Cortex of kidney (tissue), 1 donor: Measurements from ENCODE around the gene FKBP5.
"Not testable (repeated sequence)": the region's sequence is repeated elsewhere in the genome, so short reads cannot be mapped to it uniquely, and the experiment has no call there.

ENCODE experiments used
- DNase-seq: peaks from one replicate; lab custom pipeline; 2025; lab: John Stamatoyannopoulos, UW

FKBP5 gene

DNA sequence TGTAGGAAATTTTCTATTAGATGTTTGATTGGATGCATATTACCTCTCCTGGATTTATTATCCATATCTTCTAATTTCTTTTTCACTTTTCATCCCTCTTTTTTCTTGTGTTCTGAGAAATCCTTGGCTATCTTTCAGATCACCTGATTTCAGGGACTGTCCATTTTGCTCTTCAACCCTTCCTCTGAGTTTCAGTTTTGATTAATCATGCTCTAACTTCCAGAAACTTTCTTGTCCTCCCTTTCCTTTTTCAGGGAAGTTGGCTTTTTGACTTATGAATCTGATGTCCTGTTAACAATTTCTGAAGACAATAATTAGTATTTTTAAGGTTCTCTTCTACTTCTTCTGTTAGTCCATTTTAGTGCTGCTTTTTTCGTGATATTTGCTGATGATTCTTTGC, 79.1 kb downstream of the FKBP5 start:
- DNase-seq, result no peak

- no peak for DNase-seq
These were observed 81.0 kb downstream of the FKBP5 start for GRCh38 chr6:35607517-35608233.

DNA sequence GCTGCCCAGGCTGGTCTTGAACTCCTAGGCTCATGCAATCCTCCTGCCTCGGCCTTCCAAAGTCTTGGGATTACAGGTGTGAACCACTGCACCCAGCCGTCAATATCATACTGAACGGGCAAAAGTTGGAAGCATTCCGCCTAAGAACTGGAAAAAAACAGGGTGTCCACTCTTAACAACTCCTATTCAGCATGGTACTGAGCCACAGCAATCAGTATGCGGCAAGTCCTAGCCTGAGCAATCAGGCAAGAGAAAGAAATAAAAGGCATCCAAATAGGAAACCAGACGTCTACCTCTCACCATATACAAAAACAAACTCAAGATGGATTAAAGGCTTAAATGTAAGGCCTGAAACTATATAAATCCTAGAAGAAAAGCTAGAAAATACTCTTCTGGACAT, 83.1 kb downstream of the FKBP5 start:
- no peak for DNase-seq

- DNase-seq, result no peak
These were observed 85.2 kb downstream of the FKBP5 start for GRCh38 chr6:35603326-35604202.

DNA sequence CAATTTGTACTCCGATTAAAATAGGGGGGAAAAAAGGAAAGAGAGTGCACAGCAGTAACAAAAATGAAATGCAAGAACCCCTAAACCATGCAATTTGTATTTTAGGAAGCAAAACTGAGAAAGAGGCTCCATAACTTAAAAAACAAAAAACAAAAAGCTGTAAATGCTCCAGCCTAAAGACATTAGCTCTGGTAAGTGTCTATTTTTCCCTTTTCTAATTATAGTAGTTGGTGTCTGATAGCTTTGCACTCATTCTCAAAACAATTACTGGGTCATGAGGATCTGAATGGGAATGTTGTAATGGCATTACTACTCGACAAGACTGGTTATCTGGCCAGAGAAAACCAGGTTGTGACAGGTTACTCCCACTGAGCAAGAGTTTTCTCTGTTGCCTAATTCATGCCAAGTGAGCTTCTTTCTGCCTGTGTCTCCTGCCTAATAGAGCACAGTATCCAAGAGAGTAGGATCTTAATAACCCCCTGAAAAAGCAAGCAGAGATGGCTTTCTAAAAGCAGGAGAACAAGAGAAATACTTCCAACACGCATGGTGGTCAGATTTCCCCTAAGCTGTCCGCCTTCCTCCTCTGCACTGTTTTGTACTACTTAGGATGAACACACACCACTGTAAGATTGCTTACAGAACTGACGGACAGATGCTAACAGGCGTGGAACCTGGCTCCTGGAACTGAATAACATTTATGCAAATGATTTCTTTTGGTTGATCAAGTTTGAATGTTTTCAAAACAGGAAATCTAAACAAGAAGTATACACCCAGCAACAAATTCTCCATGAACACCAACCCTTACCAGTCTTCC, 86.4 kb downstream of the FKBP5 start:
- no peak for DNase-seq

DNA sequence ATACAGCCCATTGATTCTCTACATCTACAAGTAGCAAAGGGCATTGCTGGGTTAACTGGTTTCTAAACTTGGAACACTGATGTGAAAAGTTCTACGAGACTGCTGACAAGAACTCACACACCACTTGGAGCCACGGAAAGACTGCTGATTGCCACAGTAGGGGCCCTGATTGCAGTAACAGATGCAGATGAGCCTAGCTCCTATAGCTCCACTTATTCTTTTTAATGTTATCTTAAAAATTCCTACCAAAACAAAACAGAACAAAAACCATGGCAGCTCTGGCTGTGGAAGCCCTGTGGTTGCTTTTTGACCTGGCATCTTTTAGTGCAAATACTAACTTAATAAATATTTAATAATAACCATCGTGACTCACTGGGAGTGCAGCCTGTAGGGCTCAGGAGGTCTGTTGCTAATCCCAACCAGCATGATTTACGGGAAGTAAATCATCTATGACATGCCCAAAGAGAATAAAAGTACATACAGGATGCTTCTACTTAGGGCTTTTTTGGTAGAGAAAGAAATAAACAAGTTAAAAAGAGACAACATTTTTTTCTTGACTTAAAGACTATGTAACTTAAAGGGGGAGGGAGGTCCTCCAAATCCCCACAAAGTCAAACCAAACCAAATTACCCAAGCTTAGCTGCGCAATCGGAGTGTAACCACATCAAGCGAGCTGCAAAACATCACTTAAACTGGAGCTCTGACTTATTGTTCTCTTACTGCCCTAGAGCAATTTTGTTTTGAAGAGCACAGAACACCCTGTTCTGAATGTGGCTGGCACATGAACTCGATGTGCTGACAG, 87.2 kb downstream of the FKBP5 start:
- no peak for DNase-seq

- DNase-seq, result no peak
These were observed 88.0 kb downstream of the FKBP5 start for GRCh38 chr6:35600659-35601125.

GRCh38 chr6:35599761-35600658, 88.7 kb downstream of the FKBP5 start:
- no peak for DNase-seq

GRCh38 chr6:35598621-35599020, 90.1 kb downstream of the FKBP5 start:
- DNase-seq, result not testable (repeated sequence)

GRCh38 chr6:35596448-35597442, 92.0 kb downstream of the FKBP5 start:
- DNase-seq, result no peak

DNA sequence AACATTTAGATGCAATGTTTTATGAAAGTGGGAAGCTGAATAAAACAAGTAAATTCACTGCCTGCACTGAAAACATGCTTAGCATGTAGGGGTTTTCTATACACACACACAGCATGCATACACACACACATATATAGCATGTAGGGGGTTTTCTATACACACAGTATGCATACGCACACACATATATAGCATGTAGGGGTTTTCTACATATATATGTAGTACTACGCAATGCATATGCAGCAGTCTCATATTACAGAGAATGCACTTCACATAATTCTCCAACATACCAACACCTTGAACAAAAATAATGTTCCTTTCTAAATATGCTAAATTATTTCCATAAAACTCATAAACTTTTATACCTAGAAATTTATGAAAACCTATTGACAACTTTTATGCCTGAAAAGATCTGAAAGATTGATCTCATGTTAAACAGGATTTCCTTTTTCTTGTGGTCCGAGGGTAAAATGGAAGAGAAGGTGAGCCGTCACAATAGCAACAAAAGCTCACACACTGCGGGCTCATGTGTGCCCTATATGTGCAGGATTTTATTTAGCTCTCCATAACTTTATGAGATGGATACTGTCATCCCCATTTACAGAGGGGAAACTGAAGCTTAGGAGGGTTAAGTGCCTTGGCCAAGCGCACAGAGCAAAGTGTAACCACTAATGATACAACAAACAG, 94.1 kb downstream of the FKBP5 start:
- DNase-seq, result no peak

DNA sequence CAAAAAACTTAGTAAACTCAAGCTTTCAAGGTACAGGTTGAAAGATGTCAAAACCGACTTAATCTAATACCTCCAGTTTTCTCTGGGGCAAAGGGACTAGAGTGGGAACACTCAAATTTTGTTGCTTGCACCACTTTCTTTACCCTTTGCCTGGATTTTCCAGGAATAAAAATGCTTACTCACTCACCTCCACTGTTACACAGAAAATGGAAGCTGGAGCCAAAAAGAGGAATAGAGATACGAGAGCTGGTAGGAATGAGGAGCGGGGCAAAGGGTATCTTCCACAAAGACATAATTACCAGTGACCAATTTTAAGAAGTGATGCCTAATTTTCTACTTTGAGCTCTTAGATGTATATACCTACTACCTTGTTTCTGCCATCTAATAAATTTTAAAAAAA, 96.5 kb downstream of the FKBP5 start:
- DNase-seq, result no peak

DNA sequence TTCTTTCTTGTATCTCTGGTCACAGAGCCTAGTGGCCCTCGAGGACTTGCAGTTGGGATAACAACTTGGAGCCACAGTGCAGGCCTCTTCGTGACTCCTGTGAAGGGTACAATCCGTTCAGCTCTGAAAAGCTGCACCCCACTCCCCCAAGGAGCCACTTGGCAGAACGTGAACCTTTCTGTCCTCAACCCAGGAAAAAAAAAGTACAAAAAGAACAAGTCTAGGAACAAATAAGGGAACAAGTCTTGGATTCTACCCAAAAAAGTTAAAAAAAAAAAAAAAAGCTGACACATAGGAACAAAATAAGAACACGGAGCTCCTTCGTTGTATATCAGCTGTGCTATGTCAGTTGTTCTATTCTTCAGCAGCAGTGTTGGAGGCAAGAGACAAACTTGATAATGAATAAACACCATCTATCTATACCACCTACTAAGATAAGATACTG, 98.1 kb downstream of the FKBP5 start:
- no peak for DNase-seq

GRCh38 chr6:35589904-35590303, 98.8 kb downstream of the FKBP5 start:
- no peak for DNase-seq

DNA sequence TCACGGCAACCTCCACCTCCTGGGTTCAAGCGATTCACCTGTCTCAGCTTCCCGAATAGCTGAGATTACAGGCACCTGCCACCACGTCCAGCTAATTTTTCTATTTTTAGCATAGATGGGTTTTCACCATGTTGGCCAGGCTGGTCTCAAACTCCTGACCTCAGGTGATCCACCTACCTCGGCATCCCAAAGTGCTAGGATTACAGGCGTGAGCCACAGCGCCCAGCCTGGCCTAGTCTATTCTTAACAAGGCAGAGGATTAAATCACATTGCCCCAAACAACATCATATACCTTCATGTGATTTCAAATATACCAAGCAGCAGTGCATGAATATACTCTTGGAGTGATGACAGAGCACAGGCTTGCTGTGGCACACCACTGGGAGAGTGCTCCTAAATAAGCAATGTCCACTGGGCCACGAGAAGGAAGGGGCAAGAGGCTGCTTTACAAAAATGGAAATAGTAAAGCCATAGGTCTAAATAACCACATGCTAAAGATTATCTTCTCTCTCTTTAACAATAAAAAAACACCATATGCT, 99.4 kb downstream of the FKBP5 start:
- no peak for DNase-seq

DNA sequence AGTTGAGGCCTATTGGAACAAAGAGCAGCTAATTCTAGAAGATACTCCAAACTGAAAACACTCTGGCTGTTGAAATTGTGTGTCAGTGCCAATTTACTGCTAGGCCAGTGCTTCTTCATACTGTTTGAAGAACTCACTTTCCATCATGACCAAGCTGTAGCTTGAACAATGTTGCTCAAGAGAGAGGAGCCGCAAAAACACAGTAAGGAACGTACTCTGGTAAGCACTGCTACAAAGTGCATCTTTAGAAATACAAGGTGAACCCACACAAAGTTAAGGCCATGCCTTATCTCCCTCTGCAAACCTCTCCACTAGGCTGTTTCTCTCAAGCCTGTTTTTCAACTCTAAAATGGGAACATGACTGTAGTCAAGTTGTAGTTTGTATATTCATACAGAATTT, 101.5 kb downstream of the FKBP5 start:
- no peak for DNase-seq

DNA sequence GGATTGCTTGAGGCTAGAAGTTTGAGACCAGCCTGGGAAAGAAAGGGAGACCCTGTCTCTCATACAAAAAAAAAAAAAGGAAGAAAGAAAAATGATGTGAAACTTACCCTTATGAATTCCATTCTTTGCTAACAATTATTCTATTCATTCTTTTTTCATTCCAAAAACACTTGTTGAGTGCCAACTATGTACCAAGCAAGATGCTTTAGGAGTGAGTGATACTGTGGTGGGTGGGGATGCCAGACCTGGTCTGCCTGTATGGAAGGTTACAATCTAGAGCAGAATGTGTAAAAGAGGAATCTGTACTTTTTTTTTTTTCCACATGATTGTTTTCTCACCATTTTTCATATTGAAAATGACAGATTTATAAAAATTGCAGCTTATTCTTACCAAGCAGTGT, 102.2 kb downstream of the FKBP5 start:
- no peak for DNase-seq

- DNase-seq, result no peak
These were observed 103.1 kb downstream of the FKBP5 start for GRCh38 chr6:35585658-35586057.
